Mesendoderm (in vitro differentiated cells): ENCODE results near the gene TET1.

Experiments used
- DNase-seq: peaks from one replicate; pipeline ENCODE4 v3.0.0; 2013
- H2AK5ac ChIP-seq: 2 replicates; pipeline ENCODE4 v1.6.1; 2013; ENCODE audit warnings: low read length, inconsistent platforms
- H2BK120ac ChIP-seq: 2 replicates; pipeline ENCODE4 v1.6.1; 2013; ENCODE audit warnings: low read depth, mild to moderate bottlenecking, low read length, moderate library complexity, mixed read lengths
- H2BK15ac ChIP-seq: replicated peaks from 2 replicates; pipeline ENCODE4 v1.6.1; 2013; ENCODE audit warnings: low read depth, mild to moderate bottlenecking, moderate library complexity
- H2BK5ac ChIP-seq: 2 replicates; pipeline ENCODE4 v1.6.1; 2013; ENCODE audit warnings: low read length, inconsistent platforms
- H3K18ac ChIP-seq: 2 replicates; pipeline ENCODE4 v1.6.1; 2013; ENCODE audit warnings: mild to moderate bottlenecking, low read length, mixed read lengths
- H3K23ac ChIP-seq: one replicate; pipeline ENCODE4 v1.6.1; 2013; ENCODE audit warnings: low read length
- H3K27ac ChIP-seq: 2 replicates; pipeline ENCODE4 v1.5.1; 2013; ENCODE audit warnings: low read depth, mild to moderate bottlenecking, inconsistent platforms, low read length, moderate library complexity
- H3K27me3 ChIP-seq: 2 replicates; pipeline ENCODE4 v1.6.1; 2013; ENCODE audit warnings: low read length, control low read depth, mild to moderate bottlenecking, inconsistent platforms; ENCODE audit not compliant: insufficient read depth, poor library complexity
- H3K36me3 ChIP-seq: 2 replicates; pipeline ENCODE4 v1.6.1; 2013; ENCODE audit warnings: low read length, inconsistent platforms; ENCODE audit not compliant: control insufficient read depth, insufficient read depth
- H3K4ac ChIP-seq: one replicate; pipeline ENCODE4 v1.6.1; 2013; ENCODE audit warnings: low read depth, mild to moderate bottlenecking, low read length, moderate library complexity
- H3K4me1 ChIP-seq: 2 replicates; pipeline ENCODE4 v1.6.1; 2013; ENCODE audit warnings: low read depth, low read length, inconsistent platforms; ENCODE audit not compliant: control insufficient read depth
- H3K4me2 ChIP-seq: 2 replicates; pipeline ENCODE4 v1.6.1; 2013; ENCODE audit warnings: low read length
- H3K4me3 ChIP-seq: 2 replicates; pipeline ENCODE4 v1.5.1; 2013; ENCODE audit warnings: mild to moderate bottlenecking, low read length
- H3K56ac ChIP-seq: one replicate; pipeline ENCODE4 v1.6.1; 2013; ENCODE audit warnings: low read length
- H3K79me1 ChIP-seq: 2 replicates; pipeline ENCODE4 v1.6.1; 2013; ENCODE audit warnings: low read length, inconsistent platforms
- H3K79me2 ChIP-seq: 2 replicates; pipeline ENCODE4 v1.6.1; 2013; ENCODE audit warnings: mild to moderate bottlenecking, low read length; ENCODE audit not compliant: control insufficient read depth, insufficient read depth
- H3K9ac ChIP-seq: 2 replicates; pipeline ENCODE4 v1.6.1; 2013; ENCODE audit warnings: low read length, inconsistent platforms
- H4K5ac ChIP-seq: one replicate; pipeline ENCODE4 v1.6.1; 2013; ENCODE audit warnings: low read length
- H4K8ac ChIP-seq: one replicate; pipeline ENCODE4 v1.6.1; 2013; ENCODE audit warnings: low read depth, mild to moderate bottlenecking, control low read depth, low read length, moderate library complexity
- WGBS: extraction: QIAGEN DNeasy Blood & Tissue Kit; methylation state at CpG from one replicate; pipeline ENCODE4 v1.1.7; 2013; ENCODE audit warnings: low lambda C conversion rate, missing lambda C conversion rate; ENCODE audit not compliant: insufficient coverage; ENCODE audit errors: extremely low coverage; 5-methylcytosine and 5-hydroxymethylcytosine counted together

The TET1 gene

DNA sequence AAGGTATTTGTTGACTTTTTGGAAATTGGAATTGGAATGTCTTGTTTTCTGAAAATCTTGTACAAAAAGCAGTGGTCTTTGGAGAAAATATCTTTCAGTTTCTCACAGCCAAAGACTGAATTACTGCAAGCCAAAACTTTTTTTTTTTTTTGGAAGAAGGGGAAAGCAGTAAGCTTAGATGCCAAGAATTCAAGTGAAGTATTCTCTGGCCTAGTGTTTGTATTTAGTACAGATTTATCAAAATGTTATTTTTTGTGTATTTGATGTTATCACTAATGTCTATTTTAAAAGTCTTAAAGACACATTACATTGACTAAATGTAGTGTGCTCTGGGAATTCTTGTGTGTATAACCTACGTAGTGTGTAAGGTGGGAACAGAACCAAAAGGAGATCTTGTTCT lies 6.2 kb downstream of the TET1 start:
- H3K4me1 ChIP-seq, result peaks cover 2% of the 10 kb centered on the region
- no peaks in the 10 kb centered on the region for H3K36me3 ChIP-seq
- no peak overlapping the region for H2BK15ac ChIP-seq
- DNase-seq, result no peak
- no peak overlapping the region for H4K8ac ChIP-seq
- no CpG with 5 or more reads among the region's 1 CpG for WGBS
- H3K18ac ChIP-seq, result no peak overlapping the region
- no peak overlapping the region for H4K5ac ChIP-seq
- H2AK5ac ChIP-seq, result no peak overlapping the region
- H2BK5ac ChIP-seq, result no peak overlapping the region
- no peak overlapping the region for H3K27ac ChIP-seq
- no peak overlapping the region for H3K23ac ChIP-seq
- no peak overlapping the region for H3K9ac ChIP-seq
- H3K4me3 ChIP-seq, result no peak overlapping the region
- no peak overlapping the region for H3K4me2 ChIP-seq
- peaks cover 5% of the 10 kb centered on the region for H3K79me1 ChIP-seq
- peaks cover 71% of the 10 kb centered on the region for H3K79me2 ChIP-seq
- no peak overlapping the region for H3K56ac ChIP-seq
- H2BK120ac ChIP-seq, result no peak overlapping the region
- no peaks in the 10 kb centered on the region for H3K27me3 ChIP-seq
- H3K4ac ChIP-seq, result no peak overlapping the region

DNA sequence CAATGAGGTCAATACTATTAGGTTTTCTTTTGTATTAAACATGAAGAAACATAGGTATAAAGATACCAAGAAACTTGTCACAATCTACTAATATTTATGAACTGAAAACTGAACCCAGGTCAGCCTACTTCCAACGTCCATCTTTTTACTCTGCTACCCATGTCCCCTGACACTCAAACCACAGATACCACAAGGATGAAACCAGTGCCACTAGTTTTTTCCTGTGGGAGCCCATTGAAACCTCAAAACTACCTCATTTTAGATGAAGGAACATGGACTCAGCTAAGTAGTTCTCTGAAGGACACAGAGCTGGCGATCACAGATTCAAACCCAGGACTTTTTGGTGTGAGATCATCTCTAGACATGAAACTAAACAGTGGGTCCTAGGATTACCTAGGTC lies 6.8 kb downstream of the TET1 start:
- Histone ChIP-seq H3K23ac (no peak overlapping the region), H3K4me3 (no peak overlapping the region), H2BK5ac (no peak overlapping the region), H2BK15ac (no peak overlapping the region), H3K79me1 (peaks cover 5% of the 10 kb centered on the region), H3K9ac (no peak overlapping the region), H3K18ac (no peak overlapping the region), H3K27me3 (no peaks in the 10 kb centered on the region), H3K56ac (no peak overlapping the region), H3K4me1 (peaks cover 2% of the 10 kb centered on the region), H2AK5ac (no peak overlapping the region), H3K4ac (no peak overlapping the region), H2BK120ac (no peak overlapping the region), H3K27ac (no peak overlapping the region), H3K79me2 (peaks cover 66% of the 10 kb centered on the region), H3K36me3 (no peaks in the 10 kb centered on the region), H4K5ac (no peak overlapping the region), H4K8ac (no peak overlapping the region), H3K4me2 (no peak overlapping the region)
- no peak for DNase-seq
- WGBS, result no CpG with 5 or more reads among the region's 2 CpGs

DNA sequence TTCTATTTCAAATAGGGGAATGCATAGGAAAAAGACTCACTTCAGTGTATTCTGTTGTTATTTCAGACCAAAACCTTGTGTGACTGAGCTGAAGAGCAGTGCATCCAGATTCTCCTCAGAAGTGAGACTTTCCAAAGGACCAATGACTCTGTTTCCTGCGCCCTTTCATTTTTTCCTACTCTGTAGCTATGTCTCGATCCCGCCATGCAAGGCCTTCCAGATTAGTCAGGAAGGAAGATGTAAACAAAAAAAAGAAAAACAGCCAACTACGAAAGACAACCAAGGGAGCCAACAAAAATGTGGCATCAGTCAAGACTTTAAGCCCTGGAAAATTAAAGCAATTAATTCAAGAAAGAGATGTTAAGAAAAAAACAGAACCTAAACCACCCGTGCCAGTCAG lies 12.0 kb downstream of the TET1 start:
- no peak overlapping the region for H3K23ac ChIP-seq
- no peak overlapping the region for H4K5ac ChIP-seq
- DNase-seq, result no peak
- no peak overlapping the region for H2BK15ac ChIP-seq
- H3K79me1 ChIP-seq, result peaks cover 8% of the 10 kb centered on the region
- no peak overlapping the region for H3K4me3 ChIP-seq
- WGBS, result no CpG with 5 or more reads among the region's 5 CpGs
- H2BK120ac ChIP-seq, result no peak overlapping the region
- H2AK5ac ChIP-seq, result no peak overlapping the region
- no peak overlapping the region for H3K18ac ChIP-seq
- no peak overlapping the region for H3K4ac ChIP-seq
- H3K79me2 ChIP-seq, result peaks cover 28% of the 10 kb centered on the region
- no peak overlapping the region for H3K27ac ChIP-seq
- H2BK5ac ChIP-seq, result no peak overlapping the region
- no peak overlapping the region for H3K56ac ChIP-seq
- H3K4me1 ChIP-seq, result no peaks in the 10 kb centered on the region
- no peak overlapping the region for H3K9ac ChIP-seq
- no peak overlapping the region for H3K4me2 ChIP-seq
- peak overlapping the region; percentile 81 for H4K8ac ChIP-seq
- H3K36me3 ChIP-seq, result peaks cover 9% of the 10 kb centered on the region
- H3K27me3 ChIP-seq, result no peaks in the 10 kb centered on the region

DNA sequence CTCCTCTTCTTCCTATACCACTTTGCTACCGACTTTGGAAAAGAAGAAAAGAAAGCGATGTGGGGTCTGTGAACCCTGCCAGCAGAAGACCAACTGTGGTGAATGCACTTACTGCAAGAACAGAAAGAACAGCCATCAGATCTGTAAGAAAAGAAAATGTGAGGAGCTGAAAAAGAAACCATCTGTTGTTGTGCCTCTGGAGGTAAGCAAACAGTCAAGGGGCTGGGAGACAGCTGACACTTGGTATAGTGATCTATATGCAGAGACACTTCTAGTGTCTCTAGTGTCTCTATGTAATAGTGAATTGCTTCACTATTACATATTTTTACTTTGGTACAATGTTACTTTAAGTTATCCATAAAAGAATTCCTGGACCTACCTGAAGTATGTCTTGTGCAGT lies 13.9 kb downstream of the TET1 start:
- no peak for DNase-seq
- WGBS, result no CpG with 5 or more reads among the region's 2 CpGs

DNA sequence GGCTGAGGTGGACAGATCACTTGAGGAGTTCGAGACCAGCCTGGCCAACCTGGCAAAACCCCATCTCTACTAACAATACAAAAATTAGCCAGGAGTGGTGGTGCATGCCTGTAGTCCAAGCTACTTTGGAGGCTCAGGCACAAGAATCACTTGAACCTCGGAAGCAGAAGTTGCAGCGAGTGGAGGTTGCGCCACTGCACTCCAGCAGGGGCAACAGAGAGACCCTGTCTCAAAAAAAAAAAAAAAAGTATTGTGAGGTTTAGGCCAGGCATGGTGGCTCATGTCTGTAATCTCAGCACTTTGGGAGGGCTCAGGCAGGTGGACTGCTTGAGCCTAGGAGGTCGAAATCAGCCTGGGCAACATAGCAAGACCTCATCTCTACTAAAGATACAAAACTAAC lies 16.0 kb downstream of the TET1 start:
- Histone ChIP-seq H3K23ac (no peak overlapping the region), H3K36me3 (peaks cover 9% of the 10 kb centered on the region), H2BK120ac (no peak overlapping the region), H3K4me3 (no peak overlapping the region), H2BK5ac (no peak overlapping the region), H3K4ac (no peak overlapping the region), H3K27me3 (no peaks in the 10 kb centered on the region), H3K27ac (no peak overlapping the region), H3K9ac (no peak overlapping the region), H3K79me1 (peaks cover 6% of the 10 kb centered on the region), H3K79me2 (peaks cover 6% of the 10 kb centered on the region), H4K8ac (no peak overlapping the region), H3K18ac (no peak overlapping the region), H2BK15ac (no peak overlapping the region), H4K5ac (no peak overlapping the region), H2AK5ac (no peak overlapping the region), H3K4me1 (no peaks in the 10 kb centered on the region), H3K4me2 (no peak overlapping the region), H3K56ac (no peak overlapping the region)
- DNase-seq, result peak; percentile 77
- no CpG with 5 or more reads among the region's 5 CpGs for WGBS

More for the DNA sequence above, 13.9 kb downstream of the TET1 start:
- Histone ChIP-seq H3K4me2 (no peak overlapping the region), H3K79me2 (peaks cover 13% of the 10 kb centered on the region), H3K27ac (no peak overlapping the region), H3K4me1 (no peaks in the 10 kb centered on the region), H3K4me3 (no peak overlapping the region), H3K23ac (no peak overlapping the region), H3K9ac (no peak overlapping the region), H3K56ac (no peak overlapping the region), H2BK5ac (no peak overlapping the region), H4K5ac (no peak overlapping the region), H4K8ac (no peak overlapping the region), H3K18ac (no peak overlapping the region), H3K4ac (no peak overlapping the region), H3K79me1 (peaks cover 6% of the 10 kb centered on the region), H2AK5ac (no peak overlapping the region), H3K36me3 (peaks cover 9% of the 10 kb centered on the region), H3K27me3 (no peaks in the 10 kb centered on the region), H2BK15ac (no peak overlapping the region), H2BK120ac (no peak overlapping the region)

DNA sequence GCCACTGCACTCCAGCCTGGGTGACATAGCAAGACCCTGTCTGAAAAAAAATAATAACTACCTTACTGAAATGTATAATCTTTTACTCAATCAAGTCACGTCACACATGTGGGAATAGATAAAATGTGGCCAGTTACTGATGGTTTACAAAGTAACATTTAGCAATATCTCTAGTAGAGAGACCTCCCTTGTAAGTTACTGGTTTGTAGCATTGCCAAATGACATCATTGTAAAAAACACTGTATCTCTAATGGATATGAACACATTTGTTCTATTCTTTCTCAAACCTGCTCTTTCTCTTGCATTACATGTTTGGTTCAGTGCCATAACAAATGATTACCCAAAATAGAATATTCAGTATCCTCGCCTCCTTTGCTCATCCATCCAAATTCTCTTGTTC lies 18.8 kb downstream of the TET1 start:
- WGBS, result no CpG with 5 or more reads among the region's 2 CpGs
- no peak overlapping the region for H3K4me2 ChIP-seq
- H3K27ac ChIP-seq, result no peak overlapping the region
- no peak overlapping the region for H2AK5ac ChIP-seq
- no peak for DNase-seq
- H3K18ac ChIP-seq, result no peak overlapping the region
- no peaks in the 10 kb centered on the region for H3K27me3 ChIP-seq
- no peak overlapping the region for H2BK120ac ChIP-seq
- H3K79me1 ChIP-seq, result peaks cover 8% of the 10 kb centered on the region
- H3K36me3 ChIP-seq, result no peaks in the 10 kb centered on the region
- no peak overlapping the region for H4K5ac ChIP-seq
- no peak overlapping the region for H4K8ac ChIP-seq
- H2BK5ac ChIP-seq, result no peak overlapping the region
- peaks cover 4% of the 10 kb centered on the region for H3K79me2 ChIP-seq
- no peak overlapping the region for H2BK15ac ChIP-seq
- no peak overlapping the region for H3K9ac ChIP-seq
- H3K23ac ChIP-seq, result no peak overlapping the region
- no peak overlapping the region for H3K4me3 ChIP-seq
- no peaks in the 10 kb centered on the region for H3K4me1 ChIP-seq
- H3K4ac ChIP-seq, result no peak overlapping the region
- H3K56ac ChIP-seq, result no peak overlapping the region
